Activated CD4-positive, CD25-positive, alpha-beta regulatory T cell (primary cell): ENCODE data around the gene CYP39A1.

Experiments
- DNase-seq, 4 experiments: peaks; one replicate each; lab custom pipeline; 2025; lab: John Stamatoyannopoulos, UW

Gene CYP39A1

DNA sequence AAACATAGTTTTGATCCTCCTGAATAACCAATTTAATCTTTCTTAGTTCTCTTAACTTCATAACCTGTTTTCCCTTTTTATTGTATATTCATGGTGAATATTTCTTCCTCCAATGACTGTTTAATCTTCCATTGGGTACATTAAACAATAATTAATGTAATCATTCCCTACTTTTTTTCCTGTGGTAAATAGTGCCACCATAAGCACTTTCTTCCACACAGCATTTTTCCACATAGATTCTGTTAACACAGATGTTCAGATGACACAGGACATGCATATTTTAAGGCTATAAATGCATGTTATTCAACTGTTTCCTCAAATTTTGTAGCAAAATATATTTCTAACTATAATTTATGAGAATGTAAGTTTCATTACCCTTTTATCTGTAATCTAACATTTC is 61.9 kb downstream of the CYP39A1 start:
- no peak for DNase-seq

DNA sequence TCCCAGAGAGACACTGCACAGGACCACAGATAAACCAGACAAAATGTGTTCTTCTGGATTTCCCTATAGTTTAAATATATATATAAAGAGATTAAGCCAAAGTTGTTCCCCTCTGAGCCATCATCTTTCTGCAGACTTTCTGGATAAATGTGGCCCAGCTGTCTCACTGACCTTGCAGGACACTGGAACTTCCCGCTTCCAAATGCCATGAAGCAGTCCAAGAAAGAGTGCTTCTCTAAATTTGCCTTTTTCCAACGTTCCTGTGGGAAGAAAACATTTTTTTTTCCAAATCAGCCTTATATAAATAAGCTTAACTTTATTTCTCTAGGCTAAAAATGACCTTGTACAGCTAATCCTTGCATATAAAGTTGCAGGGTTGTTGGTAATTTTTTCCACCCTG is 65.7 kb downstream of the CYP39A1 start:
- DNase-seq: no peak

DNA sequence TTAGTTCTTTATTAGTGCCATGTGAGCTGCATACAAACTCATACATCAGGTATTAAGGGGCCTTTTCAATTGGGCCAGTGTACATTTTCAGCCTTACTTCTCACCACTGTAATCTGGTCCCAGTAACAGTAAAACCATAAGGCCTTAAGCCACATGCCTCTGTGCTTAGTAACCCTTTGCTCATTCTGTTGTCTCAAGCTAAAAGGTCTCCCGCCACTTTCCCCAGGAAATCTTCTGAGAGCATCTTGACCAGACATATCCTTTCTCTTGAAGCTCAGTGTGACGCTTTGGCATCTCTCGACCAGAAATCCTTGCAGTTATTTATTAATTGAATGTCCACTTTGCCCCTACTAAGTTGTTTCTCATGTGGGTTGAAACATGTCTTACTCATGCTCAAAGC is 68.0 kb downstream of the CYP39A1 start:
- no peak for DNase-seq

DNA sequence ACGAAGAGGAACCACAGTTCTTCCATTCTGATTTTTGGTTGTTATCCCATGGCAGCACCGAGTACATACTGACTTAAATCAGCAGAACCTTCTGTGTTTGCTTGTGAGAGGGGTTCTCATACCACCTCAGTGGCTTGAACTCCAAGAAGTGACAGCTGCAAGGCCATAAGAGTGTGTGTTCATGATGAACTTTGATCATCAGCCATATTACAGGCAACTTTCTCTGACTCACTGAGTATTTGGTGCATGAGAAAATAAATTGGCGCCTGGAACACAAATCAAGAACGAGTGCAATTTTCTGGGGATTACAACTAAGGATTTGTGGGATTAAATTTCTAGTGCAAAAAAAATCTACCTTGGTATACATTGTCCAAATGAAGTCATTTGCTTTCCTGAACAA is 68.9 kb downstream of the CYP39A1 start:
- no peak for DNase-seq

- DNase-seq: no peak
Measured at GRCh38 chr6:46583081-46583480, 69.5 kb downstream of the CYP39A1 start.

GRCh38 chr6:46581459-46582177 is 71.0 kb downstream of the CYP39A1 start:
- no peak for DNase-seq

- DNase-seq: no peak
Measured at GRCh38 chr6:46575530-46575929, 77.1 kb downstream of the CYP39A1 start.

DNA sequence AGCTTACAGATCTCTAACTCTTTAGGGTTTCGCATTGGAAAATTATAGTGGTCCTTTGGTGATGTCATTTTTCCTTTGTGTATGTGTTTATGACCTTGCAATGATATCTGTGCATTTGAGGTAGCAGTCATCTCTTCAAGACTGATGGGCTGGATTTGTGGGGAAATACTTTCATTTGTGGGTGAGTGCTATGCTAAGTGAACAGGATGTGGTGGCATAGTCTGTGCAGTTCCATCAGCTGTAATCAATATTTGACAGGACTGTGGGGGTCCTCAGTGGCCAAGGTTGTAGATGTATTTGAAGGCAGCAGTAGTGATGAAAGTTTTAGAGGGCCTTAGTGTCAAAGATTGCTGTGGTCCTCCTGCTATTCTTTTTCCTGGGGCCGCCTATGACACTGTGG is 79.5 kb downstream of the CYP39A1 start:
- no peak for DNase-seq

- DNase-seq: no peak
Measured at GRCh38 chr6:46565531-46565930, 87.1 kb downstream of the CYP39A1 start.

- DNase-seq: no peak
Measured at GRCh38 chr6:46563924-46564323, 88.7 kb downstream of the CYP39A1 start.

- no peak for DNase-seq
Measured at GRCh38 chr6:46556053-46556452, 96.6 kb downstream of the CYP39A1 start.

GRCh38 chr6:46555129-46555528 is 97.5 kb downstream of the CYP39A1 start:
- no peak for DNase-seq

DNA sequence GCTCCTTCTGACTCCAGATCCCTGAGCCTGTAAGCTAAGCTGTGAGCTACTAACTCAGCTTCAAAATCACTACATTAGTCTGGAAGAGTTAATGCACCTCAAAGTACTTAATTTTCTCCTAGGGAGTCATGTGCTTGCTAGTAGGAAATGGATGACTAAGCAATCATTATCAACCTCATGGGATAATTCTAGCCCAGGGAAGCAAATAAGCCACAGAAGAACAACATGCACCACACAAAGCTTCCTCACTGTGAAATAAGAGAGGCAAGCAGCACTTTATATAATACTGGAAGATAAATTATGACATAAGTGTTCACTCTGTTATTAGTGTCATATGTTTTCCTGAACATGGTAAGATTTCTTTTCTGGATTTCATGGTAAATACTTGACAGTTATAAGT is 103.5 kb downstream of the CYP39A1 start:
- DNase-seq: no peak

- no peak for DNase-seq
Measured at GRCh38 chr6:46541556-46541955, 111.1 kb downstream of the CYP39A1 start.

DNA sequence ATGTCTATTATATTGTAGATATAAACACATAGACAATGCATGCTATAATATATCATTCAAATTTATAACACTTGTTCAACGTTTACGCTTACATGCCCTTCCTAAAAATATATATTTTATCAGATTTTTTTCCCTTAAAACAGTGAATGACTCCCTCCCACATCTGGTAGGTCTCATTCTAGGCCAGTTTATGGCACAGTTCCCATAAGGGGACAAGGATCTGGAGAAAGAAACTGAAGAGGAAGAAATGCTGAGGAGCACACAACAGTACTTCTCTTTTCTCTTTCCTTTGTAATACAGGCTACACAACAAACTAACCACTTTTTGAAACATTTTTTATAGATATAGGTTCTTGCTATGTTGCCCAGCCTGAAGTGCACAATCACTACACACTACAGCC is 112.8 kb downstream of the CYP39A1 start:
- no peak for DNase-seq

DNA sequence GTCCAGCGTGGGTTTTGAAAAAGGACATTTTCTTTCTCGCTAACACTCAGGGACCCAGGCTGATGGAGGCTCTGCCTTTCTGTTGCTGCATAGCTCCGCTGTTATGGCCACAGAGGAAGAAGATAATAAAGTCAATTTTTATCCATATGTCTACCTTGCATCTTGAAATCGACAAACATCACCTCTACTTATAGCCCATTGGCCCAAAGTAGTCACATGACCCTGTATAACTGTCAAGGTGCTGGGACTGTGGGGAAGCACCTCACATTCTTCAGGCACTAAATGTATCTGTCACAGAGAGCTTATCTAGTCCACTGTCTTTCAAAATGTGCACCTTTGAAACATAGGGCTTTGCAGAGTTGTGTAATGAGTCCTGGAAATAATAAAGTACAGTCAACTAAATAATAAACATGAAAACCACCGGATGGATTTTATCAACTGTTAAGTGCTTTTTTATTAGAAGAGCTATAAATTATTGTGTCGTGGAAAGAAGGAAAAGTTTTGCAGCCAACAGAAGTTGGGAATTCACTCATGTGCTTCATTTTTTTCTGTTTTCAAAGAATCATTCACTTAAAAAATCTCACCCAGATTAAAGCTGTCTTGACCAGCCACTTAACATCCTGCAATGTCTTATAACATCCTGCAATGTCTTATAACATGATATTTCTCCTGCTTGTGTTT is 113.7 kb downstream of the CYP39A1 start:
- no peak for DNase-seq

DNA sequence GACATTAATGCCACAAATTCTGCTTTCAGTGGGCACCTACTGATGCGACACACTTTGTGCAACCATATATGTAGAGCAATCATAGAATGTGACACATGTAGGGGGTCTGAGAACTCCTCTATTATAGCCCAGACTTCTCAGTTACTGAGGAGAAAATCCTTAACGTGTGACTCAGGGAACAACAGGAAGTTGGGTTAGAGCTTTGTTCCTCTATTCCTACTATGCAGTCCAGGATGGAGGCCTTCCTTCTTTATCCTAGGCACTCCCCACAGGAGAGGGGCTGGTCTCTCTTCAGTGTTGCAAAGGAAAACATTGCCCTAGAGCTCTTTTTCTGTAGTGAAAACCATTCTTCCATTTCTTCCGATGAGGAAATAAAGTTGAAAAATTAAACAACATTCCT is 121.7 kb downstream of the CYP39A1 start:
- no peak for DNase-seq

DNA sequence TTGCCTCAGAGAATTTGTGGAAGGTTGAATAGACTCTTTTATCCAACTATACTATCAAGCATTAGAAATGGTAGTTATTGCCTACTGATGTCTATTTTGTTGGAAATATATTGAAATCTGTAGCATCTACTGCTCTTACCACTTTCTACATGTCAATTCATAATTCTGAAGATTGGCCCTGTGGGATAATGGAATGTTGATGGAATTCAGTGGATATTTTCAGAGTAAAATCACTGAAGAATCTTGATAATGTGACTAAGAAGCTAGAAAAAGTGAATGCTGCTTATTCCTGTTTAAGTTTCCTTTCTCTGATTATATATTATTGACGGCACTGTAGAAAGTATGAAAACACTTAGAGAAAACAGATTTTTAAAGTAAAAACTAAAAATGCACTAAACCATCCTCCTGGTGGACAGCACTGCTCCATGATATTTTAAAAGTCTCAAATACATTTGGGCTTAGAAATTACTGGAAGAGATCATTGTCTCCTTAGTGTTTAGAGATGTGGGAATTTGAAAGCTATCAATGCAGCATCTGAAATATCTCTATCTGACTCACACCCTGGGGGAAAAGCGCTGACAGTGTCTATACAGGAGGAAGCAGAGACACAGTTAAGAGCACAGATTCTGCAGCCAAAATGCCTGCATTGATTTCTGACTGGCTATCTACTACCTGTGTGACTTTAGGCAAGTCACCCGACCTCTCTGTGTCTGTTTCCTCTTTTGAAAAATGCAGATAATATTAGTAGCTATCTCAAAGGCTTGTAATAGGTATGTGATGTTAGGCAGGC is 123.5 kb downstream of the CYP39A1 start:
- DNase-seq: no peak

DNA sequence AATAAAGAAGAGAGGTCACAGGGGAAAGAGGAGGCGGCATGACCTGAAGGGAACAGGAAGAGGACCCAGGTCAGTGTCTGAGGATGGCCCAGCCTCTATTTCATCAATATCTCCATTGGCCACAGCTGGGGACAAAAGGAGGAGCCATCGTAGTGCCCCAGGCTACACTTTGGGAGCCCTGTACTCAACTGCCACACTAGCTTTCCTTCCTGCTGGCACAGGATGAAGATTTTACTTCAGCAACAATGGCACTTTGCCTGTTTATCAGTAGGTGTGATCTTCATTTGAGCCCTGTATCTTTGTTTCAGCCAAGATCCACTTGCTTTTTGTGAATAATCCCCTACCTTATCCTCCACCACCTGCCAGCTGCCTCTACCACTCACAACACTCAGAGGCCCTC is 126.0 kb downstream of the CYP39A1 start:
- DNase-seq: no peak

- no peak for DNase-seq
Measured at GRCh38 chr6:46525583-46525982, 127.0 kb downstream of the CYP39A1 start.

DNA sequence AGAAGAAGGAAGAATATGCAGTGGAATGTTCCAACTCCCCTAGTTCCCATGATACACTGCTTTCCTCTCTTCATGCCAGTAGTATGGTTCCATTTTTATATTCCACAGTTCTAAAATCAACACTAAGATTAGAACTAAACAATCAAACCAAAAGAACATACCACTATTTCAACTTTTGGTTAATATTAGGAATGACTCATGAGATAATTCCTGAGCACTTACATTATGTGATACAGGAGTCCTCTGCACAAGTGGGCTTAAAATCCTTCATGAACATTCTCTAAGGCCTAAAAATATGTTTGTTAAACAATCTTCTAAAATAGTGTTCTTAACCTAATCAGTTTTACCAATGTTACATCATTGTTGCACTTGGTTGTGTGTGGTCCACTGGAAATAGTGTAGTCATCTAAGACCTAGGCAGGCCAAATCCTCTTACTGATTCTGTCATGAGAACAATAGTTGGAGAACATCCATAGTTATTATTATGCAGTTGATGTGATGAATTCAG is 131.1 kb downstream of the CYP39A1 start:
- DNase-seq: no peak

DNA sequence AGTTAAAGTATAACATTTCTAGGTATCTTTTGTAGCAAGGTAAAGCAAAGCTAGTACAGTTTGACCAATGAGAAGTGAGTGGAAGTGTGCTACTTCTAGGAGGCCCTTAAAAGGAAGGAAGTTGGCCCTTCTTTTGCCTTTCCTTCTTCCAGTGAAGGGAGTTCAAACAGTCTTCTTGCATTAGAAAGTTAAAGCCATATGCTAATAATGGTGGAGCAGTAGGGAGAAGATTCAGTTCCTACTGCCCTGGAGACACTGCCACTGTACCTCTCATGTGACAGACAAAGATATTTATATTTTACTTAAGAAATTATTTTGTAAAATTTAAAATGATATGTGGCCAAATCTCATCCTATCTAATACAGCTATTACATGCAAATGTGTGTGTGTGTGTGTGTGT is 135.4 kb downstream of the CYP39A1 start:
- DNase-seq: no peak

DNA sequence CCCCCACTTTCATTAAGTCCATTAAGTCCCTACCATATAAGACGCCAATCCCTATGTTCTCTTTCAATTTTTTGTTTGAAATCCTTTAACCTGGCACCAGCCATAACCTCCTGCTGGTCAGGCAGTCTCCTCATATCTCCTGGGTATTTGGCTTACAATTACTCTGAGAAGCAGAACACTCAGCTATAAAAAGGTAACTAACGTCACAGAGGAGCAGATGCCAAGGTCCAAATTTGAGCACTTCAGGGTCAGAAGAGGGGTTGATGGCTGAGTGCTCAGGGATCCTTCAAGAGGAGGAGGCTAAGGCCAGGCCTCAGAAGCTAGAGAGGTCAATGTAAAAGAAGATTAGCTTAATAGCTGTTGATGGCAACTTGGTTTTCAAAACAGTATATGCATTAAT is 139.1 kb downstream of the CYP39A1 start:
- DNase-seq: no peak
